GM23338 (cell line): ENCODE measurements around the gene ALDOA. TPM values are rescaled to one million over a fixed set of nuclear protein-coding genes. Genes with fewer than 3 reads are reported as not detected.

Source experiments
- ATAC-seq: fragments of 200-7000 bp; cut with Tn5 transposase; 3 replicates; pipeline ENCODE4 v1.9.1; 2020
- DNase-seq: peaks from one replicate; pipeline ENCODE4 v3.0.0-alpha.2; 2015; ENCODE audit warnings: low spot score
- H2AFZ ChIP-seq: fragments of 200-600 bp; sonication (generic); 2 replicates; pipeline ENCODE4 v1.8.0; 2016; ENCODE audit warnings: antibody characterized with exemption, mild to moderate bottlenecking, moderate library complexity
- H3F3A ChIP-seq: fragments of 200-600 bp; sonication (generic); replicated peaks from 2 replicates; pipeline ENCODE4 v1.8.0; 2017; ENCODE audit warnings: antibody characterized with exemption, mixed run types, low read depth
- H3K27ac ChIP-seq: fragments of 200-600 bp; sonication (generic); 2 replicates; pipeline ENCODE4 v1.6.1; 2016; ENCODE audit warnings: low read depth
- H3K27me3 ChIP-seq: fragments of 200-600 bp; sonication (generic); 2 replicates; pipeline ENCODE4 v1.8.0; 2016; ENCODE audit warnings: mild to moderate bottlenecking, mixed run types, moderate library complexity; ENCODE audit not compliant: insufficient read depth
- H3K36me3 ChIP-seq: fragments of 200-600 bp; sonication (generic); 2 replicates; pipeline ENCODE4 v1.8.0; 2016; ENCODE audit warnings: mild to moderate bottlenecking; ENCODE audit not compliant: insufficient read depth
- H3K4me1 ChIP-seq: fragments of 200-600 bp; sonication (generic); 2 replicates; pipeline ENCODE4 v1.8.0; 2016; ENCODE audit warnings: mild to moderate bottlenecking, moderate library complexity; ENCODE audit not compliant: insufficient read depth
- H3K4me2 ChIP-seq: fragments of 200-600 bp; sonication (generic); 2 replicates; pipeline ENCODE4 v1.7.1; 2017; ENCODE audit warnings: mixed run types
- H3K4me3 ChIP-seq: fragments of 200-600 bp; sonication (generic); 2 replicates; pipeline ENCODE4 v1.6.1; 2016; ENCODE audit warnings: mixed run types
- H3K79me2 ChIP-seq: fragments of 200-600 bp; sonication (generic); replicated peaks from 2 replicates; pipeline ENCODE4 v1.8.0; 2017; ENCODE audit warnings: mild to moderate bottlenecking; ENCODE audit not compliant: insufficient read depth
- H3K9me2 ChIP-seq: fragments of 200-600 bp; sonication (generic); 2 replicates; pipeline ENCODE4 v1.8.0; 2017; ENCODE audit not compliant: insufficient read depth
- H4K20me1 ChIP-seq: fragments of 200-600 bp; sonication (generic); replicated peaks from 2 replicates; pipeline ENCODE4 v1.8.0; 2017; ENCODE audit warnings: mild to moderate bottlenecking; ENCODE audit not compliant: insufficient read depth
- H3K27ac Mint-ChIP-seq: 2 replicates; pipeline ENCODE4 v1.8.0; 2020; ENCODE audit warnings: inconsistent platforms, mild to moderate bottlenecking, moderate library complexity, mixed read lengths
- H3K27me3 Mint-ChIP-seq: 3 replicates; pipeline ENCODE4 v1.8.0; 2022; ENCODE audit warnings: low read depth, mild to moderate bottlenecking, moderate library complexity, mixed read lengths, inconsistent platforms; ENCODE audit not compliant: insufficient read depth, poor library complexity
- H3K36me3 Mint-ChIP-seq: 3 replicates; pipeline ENCODE4 v1.8.0; 2021; ENCODE audit warnings: low read depth, mild to moderate bottlenecking, inconsistent platforms, moderate library complexity, mixed read lengths
- H3K4me1 Mint-ChIP-seq: 3 replicates; pipeline ENCODE4 v1.8.0; 2020; ENCODE audit warnings: mild to moderate bottlenecking, inconsistent platforms, mixed read lengths
- H3K4me3 Mint-ChIP-seq: 3 replicates; pipeline ENCODE4 v1.8.0; 2021; ENCODE audit warnings: moderate library complexity, mild to moderate bottlenecking, inconsistent platforms, mixed read lengths
- H3K9me3 Mint-ChIP-seq: 3 replicates; pipeline ENCODE4 v1.8.0; 2020; ENCODE audit warnings: moderate library complexity, mild to moderate bottlenecking, inconsistent platforms, mixed read lengths
- EZH2 ChIP-seq: fragments of 200-600 bp; sonication (generic); IDR thresholded peaks from one replicate; pipeline ENCODE4 v1.8.0; 2017; ENCODE audit warnings: antibody characterized with exemption, mild to moderate bottlenecking, low read depth; ENCODE audit not compliant: unreplicated experiment
- JUNB ChIP-seq: IDR thresholded peaks from one replicate; pipeline ENCODE4 v1.6.1; 2016; ENCODE audit warnings: antibody characterized with exemption; ENCODE audit not compliant: unreplicated experiment
- NANOG ChIP-seq: IDR thresholded peaks from 2 replicates; pipeline ENCODE4 v1.6.1; 2016; ENCODE audit warnings: antibody characterized with exemption, borderline replicate concordance
- POLR2AphosphoS5 ChIP-seq: IDR thresholded peaks from 2 replicates; pipeline ENCODE4 v1.6.1; 2016; ENCODE audit warnings: antibody characterized with exemption, low read depth
- STAT1 ChIP-seq: IDR thresholded peaks from one replicate; pipeline ENCODE4 v1.6.1; 2016; ENCODE audit warnings: antibody characterized with exemption; ENCODE audit not compliant: unreplicated experiment
- ZNF114 ChIP-seq: fragments of 250-450 bp; sonication (Bioruptor Pico); IDR thresholded peaks from 2 replicates; pipeline ENCODE4 v1.5.0; 2020; ENCODE audit warnings: mild to moderate bottlenecking, moderate library complexity
- ZNF331 ChIP-seq: fragments of 250-450 bp; sonication (Bioruptor Pico); IDR thresholded peaks from 2 replicates; pipeline ENCODE4 v1.5.0; 2020; ENCODE audit warnings: low read depth, mild to moderate bottlenecking, moderate library complexity
- polyA plus RNA-seq: library from polyadenylated mRNA; unstranded; fragments of >200 nt; fragmentation: Nextera tagmentation; extraction: Ambion mirVana; gene quantifications from 2 replicates; pipeline ENCODE4 v1.2.1, GENCODE V29; 2016
- total RNA-seq: library from RNA; depleted of rRNA; stranded (reverse); fragments of >200 nt; shearing (Covaris generic); gene quantifications from 2 replicates; pipeline ENCODE4 v1.2.3, GENCODE V29; 2014
- TF ChIP-seq, protein P1 (sequence below): IDR thresholded peaks from 2 replicates; pipeline ENCODE4 v1.6.1; 2016; ENCODE audit warnings: antibody characterized with exemption
- TF ChIP-seq, protein P2 (sequence below), 2 experiments: fragments of 200-600 bp in 1 of 2; sonication (generic) in 1 of 2; conservative IDR thresholded peaks; 2 replicates each; pipeline versions ENCODE4 v1.5.1 to v1.6.1; 2016 to 2017; ENCODE audit warnings: antibody characterized with exemption in 2 of 2, low read depth in 2 of 2, mild to moderate bottlenecking in 2 of 2, moderate library complexity in 1 of 2
- TF ChIP-seq, protein P3 (sequence below): IDR thresholded peaks from one replicate; pipeline ENCODE4 v1.6.1; 2018; ENCODE audit warnings: antibody characterized with exemption; ENCODE audit not compliant: unreplicated experiment
- TF ChIP-seq, protein P4 (sequence below): fragments of 250-450 bp; sonication (Bioruptor Pico); IDR thresholded peaks from 2 replicates; pipeline ENCODE4 v1.5.0; 2020; ENCODE audit warnings: mild to moderate bottlenecking, moderate library complexity

The ALDOA gene
- total and polyA plus RNA-seq, 2 experiments from 2014 or later, result 1,054 to 1,306 TPM

DNA sequence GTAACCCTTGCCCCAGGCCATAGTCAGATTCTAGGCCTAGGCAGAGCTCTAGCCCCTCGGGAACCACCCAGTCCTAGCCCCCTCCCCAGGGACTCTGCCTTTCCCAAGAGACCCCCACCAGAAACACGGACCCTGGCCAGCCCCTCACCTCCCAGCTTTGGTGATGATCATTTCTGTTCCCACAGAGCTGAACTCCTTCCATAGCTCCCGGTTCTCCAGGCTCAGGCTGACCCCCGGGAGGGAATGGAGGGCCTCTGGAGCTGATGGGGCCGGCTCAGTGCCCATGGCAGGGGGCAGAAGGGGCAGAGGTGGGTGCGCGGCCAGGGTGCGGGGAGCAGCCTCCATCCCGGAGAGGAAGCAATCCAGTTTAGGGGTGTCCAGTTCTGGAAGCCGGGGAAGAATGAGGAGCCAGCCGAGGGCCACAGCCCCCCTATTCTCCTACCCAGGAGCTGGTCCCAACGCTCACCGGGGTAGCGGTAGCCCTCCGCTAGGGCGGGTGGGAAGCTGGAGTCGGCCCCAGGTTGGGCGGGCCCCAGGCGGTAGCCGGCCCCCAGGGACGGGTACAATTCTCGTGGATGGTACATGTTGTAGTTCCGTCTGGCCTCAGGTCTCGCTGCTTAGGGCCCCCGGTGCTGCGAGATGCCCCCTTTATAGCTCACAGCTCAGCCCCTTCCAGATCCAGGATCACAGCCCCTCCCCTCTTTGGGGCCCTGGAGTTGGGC is 25.2 kb downstream of the ALDOA start:
- H3K4me3 ChIP-seq, result peak overlapping the region; percentile 92
- no peak overlapping the region for H3K27ac Mint-ChIP-seq
- peak; percentile 1 for ATAC-seq

More for the DNA sequence above, 25.2 kb downstream of the ALDOA start:
- Histone ChIP-seq H3K27me3 (0 out of 2 replicates have a peak, but pooled peaks cover 3% of the 10 kb centered on the region), H2AFZ (peak overlapping the region; percentile 96), H3K36me3 (no peaks in the 10 kb centered on the region; the same call in 1 of the 2 replicates), H3K4me2 (peak overlapping the region; percentile 99), H3F3A (peaks cover 28% of the 10 kb centered on the region), H3K4me1 (peaks cover 14% of the 10 kb centered on the region), H3K27ac (no peak overlapping the region), H4K20me1 (no peaks in the 10 kb centered on the region; the same call in 1 of the 2 replicates), H3K9me2 (no peaks in the 10 kb centered on the region), H3K79me2 (0 out of 2 replicates have a peak, but pooled peaks cover 8% of the 10 kb centered on the region)
- Mint-ChIP-seq H3K4me1 (peaks cover 20% of the 10 kb centered on the region), H3K27me3 (peaks cover 18% of the 10 kb centered on the region), H3K9me3 (no peaks in the 10 kb centered on the region; the same call in 2 of the 3 replicates), H3K36me3 (peaks cover 26% of the 10 kb centered on the region), H3K4me3 (peak overlapping the region; percentile 88)
- TF ChIP-seq STAT1 (no peak), NANOG (no peak), JUNB (no peak), POLR2AphosphoS5 (no peak), ZNF114 (CRISPR knock-in tag) (no peak), EZH2 (no peak), ZNF331 (CRISPR knock-in tag) (no peak)
- TF ChIP-seq, protein P1, sequence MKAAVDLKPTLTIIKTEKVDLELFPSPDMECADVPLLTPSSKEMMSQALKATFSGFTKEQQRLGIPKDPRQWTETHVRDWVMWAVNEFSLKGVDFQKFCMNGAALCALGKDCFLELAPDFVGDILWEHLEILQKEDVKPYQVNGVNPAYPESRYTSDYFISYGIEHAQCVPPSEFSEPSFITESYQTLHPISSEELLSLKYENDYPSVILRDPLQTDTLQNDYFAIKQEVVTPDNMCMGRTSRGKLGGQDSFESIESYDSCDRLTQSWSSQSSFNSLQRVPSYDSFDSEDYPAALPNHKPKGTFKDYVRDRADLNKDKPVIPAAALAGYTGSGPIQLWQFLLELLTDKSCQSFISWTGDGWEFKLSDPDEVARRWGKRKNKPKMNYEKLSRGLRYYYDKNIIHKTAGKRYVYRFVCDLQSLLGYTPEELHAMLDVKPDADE, result no peak
- TF ChIP-seq, protein P2, sequence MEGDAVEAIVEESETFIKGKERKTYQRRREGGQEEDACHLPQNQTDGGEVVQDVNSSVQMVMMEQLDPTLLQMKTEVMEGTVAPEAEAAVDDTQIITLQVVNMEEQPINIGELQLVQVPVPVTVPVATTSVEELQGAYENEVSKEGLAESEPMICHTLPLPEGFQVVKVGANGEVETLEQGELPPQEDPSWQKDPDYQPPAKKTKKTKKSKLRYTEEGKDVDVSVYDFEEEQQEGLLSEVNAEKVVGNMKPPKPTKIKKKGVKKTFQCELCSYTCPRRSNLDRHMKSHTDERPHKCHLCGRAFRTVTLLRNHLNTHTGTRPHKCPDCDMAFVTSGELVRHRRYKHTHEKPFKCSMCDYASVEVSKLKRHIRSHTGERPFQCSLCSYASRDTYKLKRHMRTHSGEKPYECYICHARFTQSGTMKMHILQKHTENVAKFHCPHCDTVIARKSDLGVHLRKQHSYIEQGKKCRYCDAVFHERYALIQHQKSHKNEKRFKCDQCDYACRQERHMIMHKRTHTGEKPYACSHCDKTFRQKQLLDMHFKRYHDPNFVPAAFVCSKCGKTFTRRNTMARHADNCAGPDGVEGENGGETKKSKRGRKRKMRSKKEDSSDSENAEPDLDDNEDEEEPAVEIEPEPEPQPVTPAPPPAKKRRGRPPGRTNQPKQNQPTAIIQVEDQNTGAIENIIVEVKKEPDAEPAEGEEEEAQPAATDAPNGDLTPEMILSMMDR (conservative IDR thresholded peaks at IDR 0.05; ENCODE audit: low read depth in 2 of 2), result no peak
- TF ChIP-seq, protein P3, sequence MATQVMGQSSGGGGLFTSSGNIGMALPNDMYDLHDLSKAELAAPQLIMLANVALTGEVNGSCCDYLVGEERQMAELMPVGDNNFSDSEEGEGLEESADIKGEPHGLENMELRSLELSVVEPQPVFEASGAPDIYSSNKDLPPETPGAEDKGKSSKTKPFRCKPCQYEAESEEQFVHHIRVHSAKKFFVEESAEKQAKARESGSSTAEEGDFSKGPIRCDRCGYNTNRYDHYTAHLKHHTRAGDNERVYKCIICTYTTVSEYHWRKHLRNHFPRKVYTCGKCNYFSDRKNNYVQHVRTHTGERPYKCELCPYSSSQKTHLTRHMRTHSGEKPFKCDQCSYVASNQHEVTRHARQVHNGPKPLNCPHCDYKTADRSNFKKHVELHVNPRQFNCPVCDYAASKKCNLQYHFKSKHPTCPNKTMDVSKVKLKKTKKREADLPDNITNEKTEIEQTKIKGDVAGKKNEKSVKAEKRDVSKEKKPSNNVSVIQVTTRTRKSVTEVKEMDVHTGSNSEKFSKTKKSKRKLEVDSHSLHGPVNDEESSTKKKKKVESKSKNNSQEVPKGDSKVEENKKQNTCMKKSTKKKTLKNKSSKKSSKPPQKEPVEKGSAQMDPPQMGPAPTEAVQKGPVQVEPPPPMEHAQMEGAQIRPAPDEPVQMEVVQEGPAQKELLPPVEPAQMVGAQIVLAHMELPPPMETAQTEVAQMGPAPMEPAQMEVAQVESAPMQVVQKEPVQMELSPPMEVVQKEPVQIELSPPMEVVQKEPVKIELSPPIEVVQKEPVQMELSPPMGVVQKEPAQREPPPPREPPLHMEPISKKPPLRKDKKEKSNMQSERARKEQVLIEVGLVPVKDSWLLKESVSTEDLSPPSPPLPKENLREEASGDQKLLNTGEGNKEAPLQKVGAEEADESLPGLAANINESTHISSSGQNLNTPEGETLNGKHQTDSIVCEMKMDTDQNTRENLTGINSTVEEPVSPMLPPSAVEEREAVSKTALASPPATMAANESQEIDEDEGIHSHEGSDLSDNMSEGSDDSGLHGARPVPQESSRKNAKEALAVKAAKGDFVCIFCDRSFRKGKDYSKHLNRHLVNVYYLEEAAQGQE, result no peak
- TF ChIP-seq, protein P4, sequence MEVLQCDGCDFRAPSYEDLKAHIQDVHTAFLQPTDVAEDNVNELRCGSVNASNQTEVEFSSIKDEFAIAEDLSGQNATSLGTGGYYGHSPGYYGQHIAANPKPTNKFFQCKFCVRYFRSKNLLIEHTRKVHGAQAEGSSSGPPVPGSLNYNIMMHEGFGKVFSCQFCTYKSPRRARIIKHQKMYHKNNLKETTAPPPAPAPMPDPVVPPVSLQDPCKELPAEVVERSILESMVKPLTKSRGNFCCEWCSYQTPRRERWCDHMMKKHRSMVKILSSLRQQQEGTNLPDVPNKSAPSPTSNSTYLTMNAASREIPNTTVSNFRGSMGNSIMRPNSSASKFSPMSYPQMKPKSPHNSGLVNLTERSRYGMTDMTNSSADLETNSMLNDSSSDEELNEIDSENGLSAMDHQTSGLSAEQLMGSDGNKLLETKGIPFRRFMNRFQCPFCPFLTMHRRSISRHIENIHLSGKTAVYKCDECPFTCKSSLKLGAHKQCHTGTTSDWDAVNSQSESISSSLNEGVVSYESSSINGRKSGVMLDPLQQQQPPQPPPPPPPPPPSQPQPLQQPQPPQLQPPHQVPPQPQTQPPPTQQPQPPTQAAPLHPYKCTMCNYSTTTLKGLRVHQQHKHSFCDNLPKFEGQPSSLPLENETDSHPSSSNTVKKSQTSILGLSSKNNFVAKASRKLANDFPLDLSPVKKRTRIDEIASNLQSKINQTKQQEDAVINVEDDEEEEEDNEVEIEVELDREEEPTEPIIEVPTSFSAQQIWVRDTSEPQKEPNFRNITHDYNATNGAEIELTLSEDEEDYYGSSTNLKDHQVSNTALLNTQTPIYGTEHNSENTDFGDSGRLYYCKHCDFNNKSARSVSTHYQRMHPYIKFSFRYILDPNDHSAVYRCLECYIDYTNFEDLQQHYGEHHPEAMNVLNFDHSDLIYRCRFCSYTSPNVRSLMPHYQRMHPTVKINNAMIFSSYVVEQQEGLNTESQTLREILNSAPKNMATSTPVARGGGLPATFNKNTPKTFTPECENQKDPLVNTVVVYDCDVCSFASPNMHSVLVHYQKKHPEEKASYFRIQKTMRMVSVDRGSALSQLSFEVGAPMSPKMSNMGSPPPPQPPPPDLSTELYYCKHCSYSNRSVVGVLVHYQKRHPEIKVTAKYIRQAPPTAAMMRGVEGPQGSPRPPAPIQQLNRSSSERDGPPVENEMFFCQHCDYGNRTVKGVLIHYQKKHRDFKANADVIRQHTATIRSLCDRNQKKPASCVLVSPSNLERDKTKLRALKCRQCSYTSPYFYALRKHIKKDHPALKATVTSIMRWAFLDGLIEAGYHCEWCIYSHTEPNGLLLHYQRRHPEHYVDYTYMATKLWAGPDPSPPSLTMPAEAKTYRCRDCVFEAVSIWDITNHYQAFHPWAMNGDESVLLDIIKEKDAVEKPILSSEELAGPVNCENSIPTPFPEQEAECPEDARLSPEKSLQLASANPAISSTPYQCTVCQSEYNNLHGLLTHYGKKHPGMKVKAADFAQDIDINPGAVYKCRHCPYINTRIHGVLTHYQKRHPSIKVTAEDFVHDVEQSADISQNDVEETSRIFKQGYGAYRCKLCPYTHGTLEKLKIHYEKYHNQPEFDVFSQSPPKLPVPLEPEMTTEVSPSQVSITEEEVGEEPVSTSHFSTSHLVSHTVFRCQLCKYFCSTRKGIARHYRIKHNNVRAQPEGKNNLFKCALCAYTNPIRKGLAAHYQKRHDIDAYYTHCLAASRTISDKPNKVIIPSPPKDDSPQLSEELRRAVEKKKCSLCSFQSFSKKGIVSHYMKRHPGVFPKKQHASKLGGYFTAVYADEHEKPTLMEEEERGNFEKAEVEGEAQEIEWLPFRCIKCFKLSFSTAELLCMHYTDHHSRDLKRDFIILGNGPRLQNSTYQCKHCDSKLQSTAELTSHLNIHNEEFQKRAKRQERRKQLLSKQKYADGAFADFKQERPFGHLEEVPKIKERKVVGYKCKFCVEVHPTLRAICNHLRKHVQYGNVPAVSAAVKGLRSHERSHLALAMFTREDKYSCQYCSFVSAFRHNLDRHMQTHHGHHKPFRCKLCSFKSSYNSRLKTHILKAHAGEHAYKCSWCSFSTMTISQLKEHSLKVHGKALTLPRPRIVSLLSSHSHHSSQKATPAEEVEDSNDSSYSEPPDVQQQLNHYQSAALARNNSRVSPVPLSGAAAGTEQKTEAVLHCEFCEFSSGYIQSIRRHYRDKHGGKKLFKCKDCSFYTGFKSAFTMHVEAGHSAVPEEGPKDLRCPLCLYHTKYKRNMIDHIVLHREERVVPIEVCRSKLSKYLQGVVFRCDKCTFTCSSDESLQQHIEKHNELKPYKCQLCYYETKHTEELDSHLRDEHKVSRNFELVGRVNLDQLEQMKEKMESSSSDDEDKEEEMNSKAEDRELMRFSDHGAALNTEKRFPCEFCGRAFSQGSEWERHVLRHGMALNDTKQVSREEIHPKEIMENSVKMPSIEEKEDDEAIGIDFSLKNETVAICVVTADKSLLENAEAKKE, result no peak
- no peak for DNase-seq
